Measurements from ENCODE around the gene TXNDC17.
"Not testable (repeated sequence)": the region's sequence is repeated elsewhere in the genome, so short reads cannot be mapped to it uniquely, and the experiment has no call there.

Gene TXNDC17

DNA sequence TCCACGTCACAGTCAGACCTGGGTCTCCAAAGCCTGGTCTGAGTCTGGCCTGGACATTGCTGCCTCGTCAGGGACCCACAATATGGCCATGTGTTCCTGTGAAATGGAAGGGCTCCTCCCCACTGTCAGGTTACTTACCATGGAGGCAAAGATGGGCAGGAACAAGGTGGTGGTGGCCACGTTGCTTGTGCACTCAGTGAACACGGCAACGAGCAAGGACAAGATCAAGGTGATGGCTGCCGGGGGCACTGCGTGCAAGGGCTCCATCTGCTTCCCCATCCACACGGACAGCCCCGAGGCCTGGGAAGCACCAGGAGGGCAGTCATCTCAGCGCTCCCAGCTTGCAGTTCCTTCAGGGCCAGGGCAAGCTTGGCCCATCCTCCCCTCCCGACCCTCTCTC is 49.8 kb downstream of the TXNDC17 start:
- H3K4me3 ChIP-seq (ENCODE audit: low read depth, low read length): no peak overlapping the region
- DNase-seq (ENCODE audit: low read depth): no peak
- TF ChIP-seq, protein P1, sequence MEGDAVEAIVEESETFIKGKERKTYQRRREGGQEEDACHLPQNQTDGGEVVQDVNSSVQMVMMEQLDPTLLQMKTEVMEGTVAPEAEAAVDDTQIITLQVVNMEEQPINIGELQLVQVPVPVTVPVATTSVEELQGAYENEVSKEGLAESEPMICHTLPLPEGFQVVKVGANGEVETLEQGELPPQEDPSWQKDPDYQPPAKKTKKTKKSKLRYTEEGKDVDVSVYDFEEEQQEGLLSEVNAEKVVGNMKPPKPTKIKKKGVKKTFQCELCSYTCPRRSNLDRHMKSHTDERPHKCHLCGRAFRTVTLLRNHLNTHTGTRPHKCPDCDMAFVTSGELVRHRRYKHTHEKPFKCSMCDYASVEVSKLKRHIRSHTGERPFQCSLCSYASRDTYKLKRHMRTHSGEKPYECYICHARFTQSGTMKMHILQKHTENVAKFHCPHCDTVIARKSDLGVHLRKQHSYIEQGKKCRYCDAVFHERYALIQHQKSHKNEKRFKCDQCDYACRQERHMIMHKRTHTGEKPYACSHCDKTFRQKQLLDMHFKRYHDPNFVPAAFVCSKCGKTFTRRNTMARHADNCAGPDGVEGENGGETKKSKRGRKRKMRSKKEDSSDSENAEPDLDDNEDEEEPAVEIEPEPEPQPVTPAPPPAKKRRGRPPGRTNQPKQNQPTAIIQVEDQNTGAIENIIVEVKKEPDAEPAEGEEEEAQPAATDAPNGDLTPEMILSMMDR (IDR thresholded peaks at IDR 0.05; ENCODE audit: low read depth, low read length, missing control alignments): no peak

DNA sequence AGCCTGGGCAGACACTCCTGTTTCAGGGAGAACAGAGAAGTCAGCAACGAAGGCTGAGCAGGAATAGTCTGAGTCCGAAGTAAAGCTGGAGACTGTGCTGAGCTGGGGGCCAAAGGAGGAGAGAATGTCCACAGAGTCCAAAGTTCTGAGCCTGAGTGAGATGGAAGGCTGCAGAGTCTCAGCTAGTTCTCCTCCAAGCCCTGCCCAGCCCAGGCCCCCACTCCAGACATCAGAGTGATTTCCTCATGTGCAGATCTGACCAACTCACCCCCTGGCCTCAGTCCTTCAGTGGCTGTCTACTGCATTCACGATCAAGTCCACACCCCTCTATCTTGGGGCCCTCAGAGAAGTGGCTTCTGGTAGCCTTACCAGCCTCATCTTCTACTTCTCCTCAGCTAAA is 50.7 kb downstream of the TXNDC17 start:
- H3K4me3 ChIP-seq (ENCODE audit: low read depth, low read length): no peak overlapping the region
- DNase-seq (ENCODE audit: low read depth): no peak
- TF ChIP-seq, protein P1 (IDR thresholded peaks at IDR 0.05; ENCODE audit: low read depth, low read length, missing control alignments): no peak

DNA sequence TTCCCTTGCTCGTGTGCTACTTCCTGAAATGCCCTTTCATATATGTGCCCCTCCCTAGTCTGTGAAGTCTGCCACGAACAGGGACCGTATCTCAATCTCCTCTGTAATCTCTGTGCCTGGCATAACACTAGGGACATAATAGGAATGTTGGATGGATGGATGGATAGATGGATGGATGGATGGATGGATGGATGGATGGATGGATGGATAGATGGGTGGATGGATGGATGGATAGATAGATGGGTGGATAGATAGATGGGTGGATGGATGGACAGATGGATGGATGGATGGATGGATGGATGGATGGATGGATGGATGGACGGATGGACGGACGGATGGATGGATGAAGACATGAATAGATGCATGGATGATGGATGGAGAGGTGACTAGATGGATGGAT is 51.1 kb downstream of the TXNDC17 start:
- not testable (repeated sequence) for H3K4me3 ChIP-seq (ENCODE audit: low read depth, low read length); DNase-seq (ENCODE audit: low read depth)
